ENCODE results near the gene TXNL4B. TPM values are rescaled to one million over a fixed set of nuclear protein-coding genes. Genes with fewer than 3 reads are reported as not detected.

The TXNL4B gene
- total RNA-seq, 1 donor from 2014 or later, result 11.8 TPM

DNA sequence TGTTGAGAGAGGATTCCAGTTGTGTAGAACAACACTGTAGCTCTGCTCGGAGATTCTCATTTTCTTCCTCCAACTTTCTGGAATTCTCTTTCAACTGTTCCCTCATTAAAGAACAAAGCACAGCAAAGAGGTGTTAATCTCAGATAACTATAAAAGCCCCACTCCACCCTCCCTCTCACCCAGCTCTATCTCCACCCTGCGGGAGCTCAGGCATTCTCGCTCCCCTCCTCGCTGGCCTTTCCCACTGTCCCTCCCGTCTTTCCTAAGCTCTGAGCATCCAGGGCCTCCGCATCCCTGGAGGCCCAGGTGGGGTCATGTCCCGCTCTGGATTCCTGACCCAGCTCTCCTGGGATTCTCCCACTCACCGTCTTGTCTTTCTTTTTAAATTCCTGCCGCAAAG lies 35.3 kb upstream of the TXNL4B start:
- TF ChIP-seq, protein P1, sequence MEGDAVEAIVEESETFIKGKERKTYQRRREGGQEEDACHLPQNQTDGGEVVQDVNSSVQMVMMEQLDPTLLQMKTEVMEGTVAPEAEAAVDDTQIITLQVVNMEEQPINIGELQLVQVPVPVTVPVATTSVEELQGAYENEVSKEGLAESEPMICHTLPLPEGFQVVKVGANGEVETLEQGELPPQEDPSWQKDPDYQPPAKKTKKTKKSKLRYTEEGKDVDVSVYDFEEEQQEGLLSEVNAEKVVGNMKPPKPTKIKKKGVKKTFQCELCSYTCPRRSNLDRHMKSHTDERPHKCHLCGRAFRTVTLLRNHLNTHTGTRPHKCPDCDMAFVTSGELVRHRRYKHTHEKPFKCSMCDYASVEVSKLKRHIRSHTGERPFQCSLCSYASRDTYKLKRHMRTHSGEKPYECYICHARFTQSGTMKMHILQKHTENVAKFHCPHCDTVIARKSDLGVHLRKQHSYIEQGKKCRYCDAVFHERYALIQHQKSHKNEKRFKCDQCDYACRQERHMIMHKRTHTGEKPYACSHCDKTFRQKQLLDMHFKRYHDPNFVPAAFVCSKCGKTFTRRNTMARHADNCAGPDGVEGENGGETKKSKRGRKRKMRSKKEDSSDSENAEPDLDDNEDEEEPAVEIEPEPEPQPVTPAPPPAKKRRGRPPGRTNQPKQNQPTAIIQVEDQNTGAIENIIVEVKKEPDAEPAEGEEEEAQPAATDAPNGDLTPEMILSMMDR (conservative IDR thresholded peaks at IDR 0.05), result no peak
- no peaks in the 10 kb centered on the region for H3K36me3 Mint-ChIP-seq (ENCODE audit: low read depth)
- H3K4me1 Mint-ChIP-seq, result peaks cover 22% of the 10 kb centered on the region
- no peaks in the 10 kb centered on the region for H3K9me3 Mint-ChIP-seq
- no peak overlapping the region for H3K27ac Mint-ChIP-seq (ENCODE audit: unreplicated experiment)
- no peaks in the 10 kb centered on the region for H3K27me3 Mint-ChIP-seq (ENCODE audit: low read depth)
- H3K4me3 Mint-ChIP-seq, result no peak overlapping the region
- DNase-seq (ENCODE audit: low read depth, low spot score), result no peak

DNA sequence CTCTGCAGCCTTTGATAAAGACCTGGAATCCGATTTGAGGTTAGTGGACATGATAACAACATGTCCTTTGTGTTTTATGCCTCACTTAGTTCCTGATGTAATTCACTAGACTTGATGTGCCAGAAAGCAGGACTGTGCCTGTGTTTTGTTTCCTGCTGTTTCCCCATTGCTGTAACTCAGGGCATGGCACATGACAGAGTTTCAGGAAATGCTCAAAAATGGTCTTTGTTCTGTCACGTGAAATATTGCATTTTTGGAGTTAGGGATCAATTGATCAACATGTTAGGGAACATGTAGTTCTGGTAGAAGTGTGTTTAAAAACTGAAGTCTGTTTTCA lies 33.0 kb upstream of the TXNL4B start:
- Mint-ChIP-seq H3K4me1 (peaks cover 26% of the 10 kb centered on the region), H3K9me3 (no peaks in the 10 kb centered on the region), H3K4me3 (no peak overlapping the region), H3K27me3 (ENCODE audit: low read depth) (no peaks in the 10 kb centered on the region), H3K27ac (ENCODE audit: unreplicated experiment) (no peak overlapping the region), H3K36me3 (ENCODE audit: low read depth) (no peaks in the 10 kb centered on the region)
- TF ChIP-seq, protein P1 (conservative IDR thresholded peaks at IDR 0.05), result no peak
- no peak for DNase-seq (ENCODE audit: low read depth, low spot score)

GRCh38 chr16:72125635-72126428 lies 32.4 kb upstream of the TXNL4B start:
- TF ChIP-seq, protein P1 (conservative IDR thresholded peaks at IDR 0.05), result no peak
- no peaks in the 10 kb centered on the region for H3K36me3 Mint-ChIP-seq (ENCODE audit: low read depth)
- DNase-seq (ENCODE audit: low read depth, low spot score), result no peak
- no peaks in the 10 kb centered on the region for H3K9me3 Mint-ChIP-seq
- H3K27me3 Mint-ChIP-seq (ENCODE audit: low read depth), result no peaks in the 10 kb centered on the region
- no peak overlapping the region for H3K4me3 Mint-ChIP-seq
- H3K4me1 Mint-ChIP-seq, result peaks cover 26% of the 10 kb centered on the region
- H3K27ac Mint-ChIP-seq (ENCODE audit: unreplicated experiment), result peak overlapping the region; percentile 81

GRCh38 chr16:72124761-72125634 lies 31.6 kb upstream of the TXNL4B start:
- TF ChIP-seq, protein P1 (conservative IDR thresholded peaks at IDR 0.05), result peak; percentile 85
- H3K4me3 Mint-ChIP-seq, result no peak overlapping the region
- peak; percentile 81 for DNase-seq (ENCODE audit: low read depth, low spot score)
- H3K4me1 Mint-ChIP-seq, result peaks cover 26% of the 10 kb centered on the region
- no peaks in the 10 kb centered on the region for H3K27me3 Mint-ChIP-seq (ENCODE audit: low read depth)
- peak overlapping the region; percentile 81 for H3K27ac Mint-ChIP-seq (ENCODE audit: unreplicated experiment)
- H3K36me3 Mint-ChIP-seq (ENCODE audit: low read depth), result no peaks in the 10 kb centered on the region
- no peaks in the 10 kb centered on the region for H3K9me3 Mint-ChIP-seq

- DNase-seq (ENCODE audit: low read depth, low spot score), result no peak
- H3K4me3 Mint-ChIP-seq, result no peak overlapping the region
- H3K4me1 Mint-ChIP-seq, result peaks cover 26% of the 10 kb centered on the region
- H3K27me3 Mint-ChIP-seq (ENCODE audit: low read depth), result no peaks in the 10 kb centered on the region
- H3K27ac Mint-ChIP-seq (ENCODE audit: unreplicated experiment), result no peak overlapping the region
- TF ChIP-seq, protein P1 (conservative IDR thresholded peaks at IDR 0.05), result no peak
- H3K9me3 Mint-ChIP-seq, result no peaks in the 10 kb centered on the region
- H3K36me3 Mint-ChIP-seq (ENCODE audit: low read depth), result no peaks in the 10 kb centered on the region
Measured at GRCh38 chr16:72124148-72124547, 30.7 kb upstream of the TXNL4B start.
